Uterus (tissue), 2 donors: ENCODE data around the gene TTLL3.

Source experiments
- CTCF ChIP-seq, 4 experiments: fragments of 200-600 bp in 2 of 4; fragments of 450-650 bp in 2 of 4; sonication (generic) in 2 of 4; IDR thresholded peaks; one replicate each; pipeline ENCODE4 v1.5.1; 2016 to 2019; ENCODE audit warnings: antibody characterized with exemption in 4 of 4, mild to moderate bottlenecking in 2 of 4, moderate library complexity in 1 of 4
- POLR2A ChIP-seq, 2 donors: fragments of 450-650 bp; IDR thresholded peaks; one replicate each; pipeline ENCODE4 v1.6.1; 2016; ENCODE audit warnings: antibody characterized with exemption in 2 of 2, mild to moderate bottlenecking in 1 of 2, moderate library complexity in 1 of 2

DNA sequence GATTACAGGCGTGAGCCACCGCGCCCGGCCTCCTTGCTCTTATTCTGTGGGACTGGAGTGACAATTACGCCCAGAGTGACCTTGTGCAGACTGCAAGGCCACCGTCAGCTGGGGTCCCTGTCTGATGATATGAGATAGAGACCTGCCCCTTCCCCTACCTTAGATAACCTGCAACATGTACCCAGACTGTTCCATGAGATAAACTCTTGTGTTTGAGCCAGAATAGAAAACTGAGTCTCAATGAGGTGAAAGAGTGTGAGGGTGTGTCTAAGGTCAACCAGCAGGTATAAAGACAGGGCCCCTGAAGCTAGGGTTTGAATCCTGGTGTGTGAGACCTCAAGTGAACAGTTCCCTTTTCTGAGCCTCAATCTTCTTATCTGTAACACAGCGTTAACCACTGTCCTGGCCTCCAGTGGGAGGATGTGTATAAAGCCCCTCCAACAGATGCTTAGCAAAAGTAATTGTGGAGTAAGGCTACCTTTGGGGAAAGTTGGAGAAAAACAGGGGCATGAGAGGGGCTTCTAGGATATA is 23.8 kb upstream of the TTLL3 start:
- TF ChIP-seq POLR2A (IDR thresholded peaks at IDR 0.05): no peak
- TF ChIP-seq CTCF (IDR thresholded peaks at IDR 0.05): no peak
